ENCODE measurements around the gene UPF1.

The UPF1 gene

GRCh38 chr19:18839465-18840287 lies 7.9 kb downstream of the UPF1 start:
- no peak for TF ChIP-seq CTCF (IDR thresholded peaks at IDR 0.05; ENCODE audit: low read depth, low read length)
- H3K4me3 ChIP-seq (replicated peaks in 1 of 2; ENCODE audit: low read depth in 2 of 2, low read length in 2 of 2): no peak overlapping the region
- DNase-seq (ENCODE audit: low read depth in 2 of 2): peak in 1 of 2 donors; percentile 37

- DNase-seq (ENCODE audit: low read depth in 2 of 2): no peak
- H3K4me3 ChIP-seq (replicated peaks in 1 of 2; ENCODE audit: low read depth in 2 of 2, low read length in 2 of 2): no peak overlapping the region
- no peak for TF ChIP-seq CTCF (IDR thresholded peaks at IDR 0.05; ENCODE audit: low read depth, low read length)
Observed at GRCh38 chr19:18840288-18841267, 8.8 kb downstream of the UPF1 start.

GRCh38 chr19:18841400-18841799 lies 9.6 kb downstream of the UPF1 start:
- DNase-seq (ENCODE audit: low read depth in 2 of 2): no peak
- no peak overlapping the region for H3K4me3 ChIP-seq (replicated peaks in 1 of 2; ENCODE audit: low read depth in 2 of 2, low read length in 2 of 2)
- no peak for TF ChIP-seq CTCF (IDR thresholded peaks at IDR 0.05; ENCODE audit: low read depth, low read length)

GRCh38 chr19:18842166-18842565 lies 10.4 kb downstream of the UPF1 start:
- TF ChIP-seq CTCF (IDR thresholded peaks at IDR 0.05; ENCODE audit: low read depth, low read length): no peak
- H3K4me3 ChIP-seq (replicated peaks in 1 of 2; ENCODE audit: low read depth in 2 of 2, low read length in 2 of 2): no peak overlapping the region
- peak in 1 of 2 donors; percentile 32 for DNase-seq (ENCODE audit: low read depth in 2 of 2)

- DNase-seq (ENCODE audit: low read depth in 2 of 2): no peak
- no peak for TF ChIP-seq CTCF (IDR thresholded peaks at IDR 0.05; ENCODE audit: low read depth, low read length)
- no peak overlapping the region for H3K4me3 ChIP-seq (replicated peaks in 1 of 2; ENCODE audit: low read depth in 2 of 2, low read length in 2 of 2)
Observed at GRCh38 chr19:18843960-18844359, 12.2 kb downstream of the UPF1 start.

- TF ChIP-seq CTCF (IDR thresholded peaks at IDR 0.05; ENCODE audit: low read depth, low read length): no peak
- DNase-seq (ENCODE audit: low read depth in 2 of 2): no peak
- no peak overlapping the region for H3K4me3 ChIP-seq (replicated peaks in 1 of 2; ENCODE audit: low read depth in 2 of 2, low read length in 2 of 2)
Observed at GRCh38 chr19:18844806-18845329, 13.1 kb downstream of the UPF1 start.

All from cardiac fibroblast (primary cell).